Heart left ventricle (tissue), 13 donors: ENCODE measurements around the gene MATR3.

Experiments used
- POLR2A ChIP-seq, 2 donors: fragments of 450-650 bp; IDR thresholded peaks; one replicate each; pipeline ENCODE4 v1.6.1; 2017; ENCODE audit warnings: antibody characterized with exemption in 2 of 2, mild to moderate bottlenecking in 2 of 2, moderate library complexity in 2 of 2
- TF ChIP-seq, protein P1 (sequence below), 12 donors: fragments of 200-600 bp; sonication (generic) in 4 of 12; IDR thresholded peaks; one replicate each; pipeline versions ENCODE4 v1.5.0 to v1.8.0; 2018 to 2022; ENCODE audit warnings: antibody characterized with exemption in 12 of 12, mild to moderate bottlenecking in 5 of 12
- donor health status: ischemic (EF 13 %, LVEDD 7.1; RV severe dilation, severe dysfunction).
- donor health status: DM: no; HTN: yes; CAD: no.
- donor health status: DM: no; HTN: no; CAD: no.
- donor health status: ischemic (EF 25% LVEDD 6.9; RV normal size, moderate dysfunction).
- donor health status: ischemic (EF 25% LVEDD 5.7; RV mildly dilated, moderate dysfunction).
- donor health status: ischemic (EF 35%, LVEDD 5.7; RV mildly dilated, moderate dysfunction).
- donor health status: nonischemic (EF 11% LVEDD 7.7; RV severe dilation, severe dysfunction).
- donor health status: DM: yes; HTN: yes; CAD: no.
- donor health status: PGD.
- donor health status: ischemic (EF 29% LVEDD 5.4; RV normal size, mild dysfunction).
- donor health status: nonischemic (EF 23%, LVEDD 6.1; RV moderate dilation, normal function).

- TF ChIP-seq, protein P1, sequence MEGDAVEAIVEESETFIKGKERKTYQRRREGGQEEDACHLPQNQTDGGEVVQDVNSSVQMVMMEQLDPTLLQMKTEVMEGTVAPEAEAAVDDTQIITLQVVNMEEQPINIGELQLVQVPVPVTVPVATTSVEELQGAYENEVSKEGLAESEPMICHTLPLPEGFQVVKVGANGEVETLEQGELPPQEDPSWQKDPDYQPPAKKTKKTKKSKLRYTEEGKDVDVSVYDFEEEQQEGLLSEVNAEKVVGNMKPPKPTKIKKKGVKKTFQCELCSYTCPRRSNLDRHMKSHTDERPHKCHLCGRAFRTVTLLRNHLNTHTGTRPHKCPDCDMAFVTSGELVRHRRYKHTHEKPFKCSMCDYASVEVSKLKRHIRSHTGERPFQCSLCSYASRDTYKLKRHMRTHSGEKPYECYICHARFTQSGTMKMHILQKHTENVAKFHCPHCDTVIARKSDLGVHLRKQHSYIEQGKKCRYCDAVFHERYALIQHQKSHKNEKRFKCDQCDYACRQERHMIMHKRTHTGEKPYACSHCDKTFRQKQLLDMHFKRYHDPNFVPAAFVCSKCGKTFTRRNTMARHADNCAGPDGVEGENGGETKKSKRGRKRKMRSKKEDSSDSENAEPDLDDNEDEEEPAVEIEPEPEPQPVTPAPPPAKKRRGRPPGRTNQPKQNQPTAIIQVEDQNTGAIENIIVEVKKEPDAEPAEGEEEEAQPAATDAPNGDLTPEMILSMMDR (IDR thresholded peaks at IDR 0.05) = no peak
- TF ChIP-seq POLR2A (IDR thresholded peaks at IDR 0.05) = no peak
Observed at GRCh38 chr5:139340051-139340450, 46.5 kb downstream of the MATR3 start.
